ENCODE measurements around the gene BMI1. TPM values are rescaled to one million over a fixed set of nuclear protein-coding genes. Genes with fewer than 3 reads are reported as not detected.

The BMI1 gene
- total RNA-seq, 4 donors from 2014 or later = 50.2 to 85.7 (median 64.7) TPM

GRCh38 chr10:22324893-22325271 lies 4.0 kb downstream of the BMI1 start:
- Histone ChIP-seq H3K9me3 (no peaks in the 10 kb centered on the region), H3K36me3 (no peaks in the 10 kb centered on the region), H3K27me3 (no peaks in the 10 kb centered on the region), H3K4me1 (no peaks in the 10 kb centered on the region), H3K27ac (peak overlapping the region; percentile 67 to 80), H3K4me3 (peak overlapping the region; percentile 44 to 53)
- TF ChIP-seq CTCF (IDR thresholded peaks at IDR 0.05) (no peak), POLR2A (IDR thresholded peaks at IDR 0.05) (no peak)
- intact Hi-C loops (cut with DNase I; ENCODE audit: low total_unique reads) = loop anchor here (10.0 kb wide), 2 partner anchors 110 to 830 kb away; no protein-coding TSS in a partner anchor
- no peak for DNase-seq

- no peak for TF ChIP-seq CTCF (IDR thresholded peaks at IDR 0.05)
- no peak for TF ChIP-seq POLR2A (IDR thresholded peaks at IDR 0.05)
- intact Hi-C loops (cut with DNase I; ENCODE audit: low total_unique reads) = loop anchor here (10.0 kb wide), 2 partner anchors 109 to 831 kb away; no protein-coding TSS in a partner anchor
- DNase-seq = peak; percentile 78 to 79
- Histone ChIP-seq H3K27ac (peak overlapping the region; percentile 67 to 80), H3K4me3 (peak overlapping the region; percentile 44 to 53), H3K36me3 (no peaks in the 10 kb centered on the region), H3K27me3 (no peaks in the 10 kb centered on the region), H3K9me3 (no peaks in the 10 kb centered on the region), H3K4me1 (no peaks in the 10 kb centered on the region)
These were observed 4.6 kb downstream of the BMI1 start for GRCh38 chr10:22325272-22326144.

GRCh38 chr10:22326145-22326702 lies 5.3 kb downstream of the BMI1 start:
- no peak for DNase-seq
- Histone ChIP-seq H3K9me3 (no peaks in the 10 kb centered on the region), H3K4me1 (no peaks in the 10 kb centered on the region), H3K36me3 (no peaks in the 10 kb centered on the region), H3K27me3 (no peaks in the 10 kb centered on the region), H3K4me3 (peak overlapping the region; percentile 25 to 53), H3K27ac (peak overlapping the region; percentile 67 to 80)
- intact Hi-C loops (cut with DNase I; ENCODE audit: low total_unique reads) = loop anchor here (10.0 kb wide), 2 partner anchors 109 to 831 kb away; no protein-coding TSS in a partner anchor
- no peak for TF ChIP-seq CTCF (IDR thresholded peaks at IDR 0.05)
- no peak for TF ChIP-seq POLR2A (IDR thresholded peaks at IDR 0.05)

- Histone ChIP-seq H3K4me1 (no peaks in the 10 kb centered on the region), H3K27me3 (peaks cover 0 to 3% of the 10 kb centered on the region in 2 donors), H3K27ac (no peak overlapping the region), H3K9me3 (no peaks in the 10 kb centered on the region), H3K36me3 (no peaks in the 10 kb centered on the region), H3K4me3 (no peak overlapping the region)
- TF ChIP-seq POLR2A (IDR thresholded peaks at IDR 0.05) = no peak
- TF ChIP-seq CTCF (IDR thresholded peaks at IDR 0.05) = no peak
- intact Hi-C loops (cut with DNase I; ENCODE audit: low total_unique reads) = loop anchor here (10.0 kb wide), 2 partner anchors 106 to 834 kb away; no protein-coding TSS in a partner anchor
- no peak for DNase-seq
These were observed 8.3 kb downstream of the BMI1 start for GRCh38 chr10:22329150-22329549.
